K562 (cell line): ENCODE measurements around the gene PCYT1A. TPM values are rescaled to one million over a fixed set of nuclear protein-coding genes. Genes with fewer than 3 reads are reported as not detected.

ENCODE experiments used
- C11orf30 ChIP-seq: fragments of 450-650 bp; IDR thresholded peaks from 2 replicates; pipeline ENCODE4 v1.6.1; 2016; ENCODE audit warnings: low read depth, mild to moderate bottlenecking
- HMGN3 ChIP-seq: IDR thresholded peaks from 2 replicates; pipeline ENCODE4 v1.6.1; 2011; ENCODE audit warnings: borderline replicate concordance, low read depth, mild to moderate bottlenecking, mixed read lengths, low read length; ENCODE audit not compliant: insufficient read length; ENCODE audit errors: extremely low read depth
- NRF1 ChIP-seq, 2 experiments: fragments of 450-650 bp; IDR thresholded peaks in 1 of 2; conservative IDR thresholded peaks in 1 of 2; 2 replicates each; pipeline ENCODE4 v1.6.1; 2014; ENCODE audit warnings: mild to moderate bottlenecking in 2 of 2
- POLR2AphosphoS2 ChIP-seq: IDR thresholded peaks from 2 replicates; pipeline ENCODE4 v1.6.1; 2012; ENCODE audit warnings: low read length, improper control_type of control experiment
- SMARCE1 ChIP-seq: fragments of 450-650 bp; IDR thresholded peaks from 2 replicates; pipeline ENCODE4 v1.7.1; 2016; ENCODE audit warnings: mild to moderate bottlenecking
- U2AF1 ChIP-seq: fragments of 200-400 bp; formaldehyde crosslinking; optimal IDR thresholded peaks from 2 replicates; pipeline ENCODE3; 2017; ENCODE audit warnings: mild to moderate bottlenecking, low read depth, low read length, moderate library complexity
- ZNF184 ChIP-seq: sonication (generic); formaldehyde crosslinking; IDR thresholded peaks from 2 replicates; pipeline ENCODE4 v1.5.0; 2020; ENCODE audit warnings: missing genetic modification reagents
- ZNF217 ChIP-seq: sonication (generic); formaldehyde crosslinking; IDR thresholded peaks from 2 replicates; pipeline ENCODE4 v1.8.0; 2022; ENCODE audit warnings: mild to moderate bottlenecking, missing genetic modification reagents
- ZNF699 ChIP-seq: fragments of 250-450 bp; sonication (Bioruptor Pico); IDR thresholded peaks from 2 replicates; pipeline ENCODE4 v1.8.0; 2021; ENCODE audit warnings: mild to moderate bottlenecking, moderate library complexity; ENCODE audit not compliant: insufficient replicate concordance
- polyA plus RNA-seq, 8 experiments: library from polyadenylated mRNA; depleted of rRNA in 4 of 8; stranded (reverse) in 5 of 8; unstranded in 3 of 8; fragments of >200 nt; fragmentation: Nextera tagmentation in 2 of 8; fragmentation: Illumina TruSeq in 1 of 8; extraction: Ambion mirVana in 2 of 8; extraction: Trizol in 1 of 8; gene quantifications; 2 replicates each; pipeline versions ENCODE4 v1.2.1 to v1.2.3, GENCODE V29; 2011 to 2014; ENCODE audit warnings: inconsistent platforms in 1 of 8, missing spikeins in 1 of 8
- total RNA-seq, 7 experiments: library from RNA; depleted of rRNA in 6 of 7; stranded (reverse); fragments of >200 nt in 6 of 7; fragmentation: Illumina TruSeq in 2 of 7; extraction: Trizol in 2 of 7; gene quantifications; 2 replicates each; pipeline versions ENCODE4 v1.2.1 to v1.2.3, GENCODE V29; 2011 to 2021; ENCODE audit warnings: low replicate concordance in 1 of 7
- TF ChIP-seq, protein P1 (sequence below): fragments of 450-650 bp; formaldehyde crosslinking; IDR thresholded peaks from 2 replicates; pipeline ENCODE4 v1.4.0; 2022; ENCODE audit warnings: missing genetic modification characterization
- TF ChIP-seq, protein P2 (sequence below): fragments of 450-650 bp; formaldehyde crosslinking; IDR thresholded peaks from 2 replicates; pipeline ENCODE4 v1.4.0; 2022; ENCODE audit warnings: missing genetic modification characterization
- TF ChIP-seq, protein P3 (sequence below): fragments of 200-800 bp; sonication (Bioruptor generic); IDR thresholded peaks from 2 replicates; pipeline ENCODE4 v1.6.1; 2016; ENCODE audit warnings: missing genetic modification characterization, missing compliant biosample characterization
- TF ChIP-seq, protein P4 (sequence below): fragments of 450-650 bp; conservative IDR thresholded peaks from 2 replicates; pipeline ENCODE4 v1.6.1; 2016; ENCODE audit warnings: missing genetic modification characterization, low read depth, mild to moderate bottlenecking, control low read depth, missing compliant biosample characterization

PCYT1A gene
- total and polyA plus RNA-seq, 9 of the 15 experiments (the other 6 are each of a cell fraction or from before 2014, with no cell fraction given), result 13.4 to 62.8 (median 49.4) TPM

DNA sequence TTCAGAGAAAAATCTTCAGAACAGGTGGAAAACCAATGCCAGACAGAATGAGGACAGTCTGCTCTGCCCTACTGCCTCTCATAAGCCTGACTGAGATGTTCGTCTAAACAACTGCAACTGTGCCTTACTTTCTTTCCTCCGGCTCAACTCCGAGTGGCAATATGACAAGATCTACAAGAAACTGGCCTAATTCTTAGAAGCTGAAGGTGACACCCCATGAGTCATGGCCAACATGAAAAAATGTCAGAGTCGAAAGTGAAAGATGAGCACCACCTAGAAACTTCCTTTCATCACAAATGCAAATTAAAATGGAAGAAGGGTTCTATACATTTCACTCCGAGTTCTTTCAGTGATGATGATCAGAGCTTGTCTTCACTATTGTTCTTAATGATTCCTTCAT, 12.9 kb downstream of the PCYT1A start (continued):
- TF ChIP-seq, protein P1, sequence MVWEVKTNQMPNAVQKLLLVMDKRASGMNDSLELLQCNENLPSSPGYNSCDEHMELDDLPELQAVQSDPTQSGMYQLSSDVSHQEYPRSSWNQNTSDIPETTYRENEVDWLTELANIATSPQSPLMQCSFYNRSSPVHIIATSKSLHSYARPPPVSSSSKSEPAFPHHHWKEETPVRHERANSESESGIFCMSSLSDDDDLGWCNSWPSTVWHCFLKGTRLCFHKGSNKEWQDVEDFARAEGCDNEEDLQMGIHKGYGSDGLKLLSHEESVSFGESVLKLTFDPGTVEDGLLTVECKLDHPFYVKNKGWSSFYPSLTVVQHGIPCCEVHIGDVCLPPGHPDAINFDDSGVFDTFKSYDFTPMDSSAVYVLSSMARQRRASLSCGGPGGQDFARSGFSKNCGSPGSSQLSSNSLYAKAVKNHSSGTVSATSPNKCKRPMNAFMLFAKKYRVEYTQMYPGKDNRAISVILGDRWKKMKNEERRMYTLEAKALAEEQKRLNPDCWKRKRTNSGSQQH (CRISPR knock-in tag), result no peak
- no peak for TF ChIP-seq HMGN3
- TF ChIP-seq, protein P2, sequence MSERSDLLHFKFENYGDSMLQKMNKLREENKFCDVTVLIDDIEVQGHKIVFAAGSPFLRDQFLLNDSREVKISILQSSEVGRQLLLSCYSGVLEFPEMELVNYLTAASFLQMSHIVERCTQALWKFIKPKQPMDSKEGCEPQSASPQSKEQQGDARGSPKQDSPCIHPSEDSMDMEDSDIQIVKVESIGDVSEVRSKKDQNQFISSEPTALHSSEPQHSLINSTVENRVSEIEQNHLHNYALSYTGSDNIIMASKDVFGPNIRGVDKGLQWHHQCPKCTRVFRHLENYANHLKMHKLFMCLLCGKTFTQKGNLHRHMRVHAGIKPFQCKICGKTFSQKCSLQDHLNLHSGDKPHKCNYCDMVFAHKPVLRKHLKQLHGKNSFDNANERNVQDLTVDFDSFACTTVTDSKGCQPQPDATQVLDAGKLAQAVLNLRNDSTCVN (CRISPR knock-in tag), result no peak
- no peak for TF ChIP-seq ZNF184 (CRISPR knock-in tag)
- no peak for TF ChIP-seq ZNF699
- no peak for TF ChIP-seq POLR2AphosphoS2
- TF ChIP-seq SMARCE1, result peak; percentile 81
- peak in 1 of 2 experiments; percentile 23; a peak in 1 of 4 replicates for TF ChIP-seq NRF1 (conservative IDR thresholded peaks at IDR 0.05 in 1 of 2, IDR thresholded peaks at IDR 0.05 in 1 of 2)
- TF ChIP-seq, protein P3, sequence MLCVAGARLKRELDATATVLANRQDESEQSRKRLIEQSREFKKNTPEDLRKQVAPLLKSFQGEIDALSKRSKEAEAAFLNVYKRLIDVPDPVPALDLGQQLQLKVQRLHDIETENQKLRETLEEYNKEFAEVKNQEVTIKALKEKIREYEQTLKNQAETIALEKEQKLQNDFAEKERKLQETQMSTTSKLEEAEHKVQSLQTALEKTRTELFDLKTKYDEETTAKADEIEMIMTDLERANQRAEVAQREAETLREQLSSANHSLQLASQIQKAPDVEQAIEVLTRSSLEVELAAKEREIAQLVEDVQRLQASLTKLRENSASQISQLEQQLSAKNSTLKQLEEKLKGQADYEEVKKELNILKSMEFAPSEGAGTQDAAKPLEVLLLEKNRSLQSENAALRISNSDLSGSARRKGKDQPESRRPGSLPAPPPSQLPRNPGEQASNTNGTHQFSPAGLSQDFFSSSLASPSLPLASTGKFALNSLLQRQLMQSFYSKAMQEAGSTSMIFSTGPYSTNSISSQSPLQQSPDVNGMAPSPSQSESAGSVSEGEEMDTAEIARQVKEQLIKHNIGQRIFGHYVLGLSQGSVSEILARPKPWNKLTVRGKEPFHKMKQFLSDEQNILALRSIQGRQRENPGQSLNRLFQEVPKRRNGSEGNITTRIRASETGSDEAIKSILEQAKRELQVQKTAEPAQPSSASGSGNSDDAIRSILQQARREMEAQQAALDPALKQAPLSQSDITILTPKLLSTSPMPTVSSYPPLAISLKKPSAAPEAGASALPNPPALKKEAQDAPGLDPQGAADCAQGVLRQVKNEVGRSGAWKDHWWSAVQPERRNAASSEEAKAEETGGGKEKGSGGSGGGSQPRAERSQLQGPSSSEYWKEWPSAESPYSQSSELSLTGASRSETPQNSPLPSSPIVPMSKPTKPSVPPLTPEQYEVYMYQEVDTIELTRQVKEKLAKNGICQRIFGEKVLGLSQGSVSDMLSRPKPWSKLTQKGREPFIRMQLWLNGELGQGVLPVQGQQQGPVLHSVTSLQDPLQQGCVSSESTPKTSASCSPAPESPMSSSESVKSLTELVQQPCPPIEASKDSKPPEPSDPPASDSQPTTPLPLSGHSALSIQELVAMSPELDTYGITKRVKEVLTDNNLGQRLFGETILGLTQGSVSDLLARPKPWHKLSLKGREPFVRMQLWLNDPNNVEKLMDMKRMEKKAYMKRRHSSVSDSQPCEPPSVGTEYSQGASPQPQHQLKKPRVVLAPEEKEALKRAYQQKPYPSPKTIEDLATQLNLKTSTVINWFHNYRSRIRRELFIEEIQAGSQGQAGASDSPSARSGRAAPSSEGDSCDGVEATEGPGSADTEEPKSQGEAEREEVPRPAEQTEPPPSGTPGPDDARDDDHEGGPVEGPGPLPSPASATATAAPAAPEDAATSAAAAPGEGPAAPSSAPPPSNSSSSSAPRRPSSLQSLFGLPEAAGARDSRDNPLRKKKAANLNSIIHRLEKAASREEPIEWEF (CRISPR knock-in tag), result no peak
- TF ChIP-seq C11orf30, result no peak
- TF ChIP-seq U2AF1, result no peak
- TF ChIP-seq, protein P4, sequence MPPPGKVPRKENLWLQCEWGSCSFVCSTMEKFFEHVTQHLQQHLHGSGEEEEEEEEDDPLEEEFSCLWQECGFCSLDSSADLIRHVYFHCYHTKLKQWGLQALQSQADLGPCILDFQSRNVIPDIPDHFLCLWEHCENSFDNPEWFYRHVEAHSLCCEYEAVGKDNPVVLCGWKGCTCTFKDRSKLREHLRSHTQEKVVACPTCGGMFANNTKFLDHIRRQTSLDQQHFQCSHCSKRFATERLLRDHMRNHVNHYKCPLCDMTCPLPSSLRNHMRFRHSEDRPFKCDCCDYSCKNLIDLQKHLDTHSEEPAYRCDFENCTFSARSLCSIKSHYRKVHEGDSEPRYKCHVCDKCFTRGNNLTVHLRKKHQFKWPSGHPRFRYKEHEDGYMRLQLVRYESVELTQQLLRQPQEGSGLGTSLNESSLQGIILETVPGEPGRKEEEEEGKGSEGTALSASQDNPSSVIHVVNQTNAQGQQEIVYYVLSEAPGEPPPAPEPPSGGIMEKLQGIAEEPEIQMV (tag), result no peak
- no peak for TF ChIP-seq ZNF217 (CRISPR knock-in tag)
